IPS-20b (cell line): ENCODE results near the gene IL10RA.
"Not testable (repeated sequence)": the region's sequence is repeated elsewhere in the genome, so short reads cannot be mapped to it uniquely, and the experiment has no call there.

Experiments used
- H3K27ac ChIP-seq: one replicate; pipeline ENCODE4 v1.5.1; 2013; ENCODE audit warnings: low read length
- H3K27me3 ChIP-seq: 2 replicates; pipeline ENCODE4 v1.6.1; 2013; ENCODE audit warnings: mild to moderate bottlenecking, low read length, inconsistent platforms; ENCODE audit not compliant: insufficient read depth
- H3K36me3 ChIP-seq: 2 replicates; pipeline ENCODE4 v1.6.1; 2013; ENCODE audit warnings: low read depth, mild to moderate bottlenecking, inconsistent platforms, low read length, moderate library complexity; ENCODE audit not compliant: insufficient read depth
- H3K4me1 ChIP-seq: 2 replicates; pipeline ENCODE4 v1.6.1; 2013; ENCODE audit warnings: mild to moderate bottlenecking, control low read depth, inconsistent platforms, low read length, moderate library complexity; ENCODE audit not compliant: insufficient read depth
- H3K4me3 ChIP-seq: 2 replicates; pipeline ENCODE4 v1.5.1; 2013; ENCODE audit warnings: mild to moderate bottlenecking, low read length, inconsistent platforms
- H3K9ac ChIP-seq: 2 replicates; pipeline ENCODE4 v1.6.1; 2013; ENCODE audit warnings: low read depth, mild to moderate bottlenecking, inconsistent platforms, low read length, moderate library complexity
- H3K9me3 ChIP-seq: 2 replicates; pipeline ENCODE4 v1.6.1; 2013; ENCODE audit warnings: mild to moderate bottlenecking, low read depth, low read length, inconsistent platforms; ENCODE audit not compliant: insufficient read depth

The IL10RA gene

GRCh38 chr11:118005224-118006152 is 19.3 kb downstream of the IL10RA start:
- Histone ChIP-seq H3K36me3 (no peaks in the 10 kb centered on the region), H3K4me1 (peaks cover 9% of the 10 kb centered on the region), H3K9me3 (no peaks in the 10 kb centered on the region), H3K27ac (no peak overlapping the region), H3K4me3 (no peak overlapping the region), H3K9ac (no peak overlapping the region), H3K27me3 (peaks cover 4% of the 10 kb centered on the region; the same call in 1 of the 2 replicates)

GRCh38 chr11:118006153-118006534 is 19.9 kb downstream of the IL10RA start:
- Histone ChIP-seq H3K9ac (no peak overlapping the region), H3K27me3 (peaks cover 4% of the 10 kb centered on the region; the same call in 1 of the 2 replicates), H3K36me3 (no peaks in the 10 kb centered on the region), H3K9me3 (no peaks in the 10 kb centered on the region), H3K4me1 (peaks cover 9% of the 10 kb centered on the region), H3K4me3 (no peak overlapping the region), H3K27ac (no peak overlapping the region)

- H3K9ac ChIP-seq, result no peak overlapping the region
- H3K27ac ChIP-seq, result no peak overlapping the region
Measured at GRCh38 chr11:118007040-118007439, 20.8 kb downstream of the IL10RA start.

GRCh38 chr11:118007563-118008270 is 21.5 kb downstream of the IL10RA start:
- H3K9ac ChIP-seq, H3K27ac ChIP-seq, H3K9me3 ChIP-seq, H3K4me3 ChIP-seq, H3K36me3 ChIP-seq, H3K27me3 ChIP-seq, H3K4me1 ChIP-seq: not testable (repeated sequence)

More at GRCh38 chr11:118007040-118007439, 20.8 kb downstream of the IL10RA start:
- Histone ChIP-seq H3K27me3 (peaks cover 4% of the 10 kb centered on the region; the same call in 1 of the 2 replicates), H3K4me1 (peaks cover 9% of the 10 kb centered on the region), H3K4me3 (no peak overlapping the region), H3K36me3 (no peaks in the 10 kb centered on the region), H3K9me3 (no peaks in the 10 kb centered on the region)

- no peak overlapping the region for H3K4me3 ChIP-seq
- H3K9me3 ChIP-seq, result no peaks in the 10 kb centered on the region
- H3K27ac ChIP-seq, result no peak overlapping the region
- no peak overlapping the region for H3K9ac ChIP-seq
- H3K36me3 ChIP-seq, result no peaks in the 10 kb centered on the region
- no peaks in the 10 kb centered on the region for H3K4me1 ChIP-seq
- H3K27me3 ChIP-seq, result peaks cover 4% of the 10 kb centered on the region; the same call in 1 of the 2 replicates
Measured at GRCh38 chr11:118008271-118008911, 22.2 kb downstream of the IL10RA start.

GRCh38 chr11:118009864-118010737 is 23.9 kb downstream of the IL10RA start:
- Histone ChIP-seq H3K36me3 (no peaks in the 10 kb centered on the region), H3K4me3 (no peak overlapping the region), H3K4me1 (no peaks in the 10 kb centered on the region), H3K27ac (no peak overlapping the region), H3K27me3 (peaks cover 4% of the 10 kb centered on the region; the same call in 1 of the 2 replicates), H3K9ac (no peak overlapping the region), H3K9me3 (no peaks in the 10 kb centered on the region)

DNA sequence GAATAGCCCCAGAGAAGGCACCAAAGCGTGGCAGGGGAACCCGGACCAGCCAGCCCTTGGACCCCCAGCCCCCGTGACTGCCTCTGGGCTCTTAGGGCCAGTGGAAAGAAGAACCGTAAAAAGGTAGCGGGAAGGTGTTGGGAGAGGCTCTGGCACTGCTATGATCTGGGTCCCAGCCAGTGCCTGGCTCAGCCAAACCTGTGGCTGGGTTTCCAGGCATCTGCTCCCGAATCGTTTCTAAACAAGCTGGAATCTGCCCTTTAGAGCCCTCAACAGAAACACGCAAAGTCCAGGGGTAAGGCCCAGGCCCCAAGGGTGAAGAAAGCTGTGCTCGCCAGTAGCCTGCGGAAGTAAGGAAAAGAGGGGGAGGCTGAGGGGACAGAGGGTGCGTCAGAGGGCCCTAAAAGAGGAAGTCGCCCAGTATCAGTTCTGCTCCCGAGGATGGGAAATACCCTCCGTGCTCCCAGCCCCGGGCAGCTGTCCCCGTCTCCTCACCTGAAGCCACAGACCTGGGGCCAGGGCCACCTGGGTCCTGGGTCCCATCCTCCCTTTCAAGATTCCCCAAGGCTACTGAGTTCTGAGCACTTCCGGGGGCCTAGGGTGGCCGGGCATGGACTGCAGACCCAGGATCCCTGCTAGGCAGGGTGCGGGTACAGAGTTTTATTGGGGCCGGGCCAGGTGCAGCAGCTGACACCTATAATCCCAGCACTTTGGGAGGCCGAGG is 24.7 kb downstream of the IL10RA start:
- no peak overlapping the region for H3K27ac ChIP-seq
- no peaks in the 10 kb centered on the region for H3K4me1 ChIP-seq
- no peak overlapping the region for H3K4me3 ChIP-seq
- H3K36me3 ChIP-seq, result no peaks in the 10 kb centered on the region
- H3K9ac ChIP-seq, result no peak overlapping the region
- no peaks in the 10 kb centered on the region for H3K9me3 ChIP-seq
- no peaks in the 10 kb centered on the region; the same call in 1 of the 2 replicates for H3K27me3 ChIP-seq

- H3K27me3 ChIP-seq, result no peaks in the 10 kb centered on the region; the same call in 1 of the 2 replicates
- H3K4me3 ChIP-seq, result no peak overlapping the region
- no peaks in the 10 kb centered on the region for H3K4me1 ChIP-seq
- H3K36me3 ChIP-seq, result no peaks in the 10 kb centered on the region
- H3K27ac ChIP-seq, result no peak overlapping the region
- no peak overlapping the region; the same call in 1 of the 2 replicates for H3K9ac ChIP-seq
- H3K9me3 ChIP-seq, result no peaks in the 10 kb centered on the region
Measured at GRCh38 chr11:118012083-118012669, 26.0 kb downstream of the IL10RA start.

- Histone ChIP-seq H3K4me1 (no peaks in the 10 kb centered on the region), H3K4me3 (no peak overlapping the region), H3K27ac (no peak overlapping the region), H3K9ac (no peak overlapping the region), H3K27me3 (no peaks in the 10 kb centered on the region; the same call in 1 of the 2 replicates), H3K36me3 (no peaks in the 10 kb centered on the region), H3K9me3 (no peaks in the 10 kb centered on the region)
Measured at GRCh38 chr11:118014022-118014421, 27.8 kb downstream of the IL10RA start.

- no peak overlapping the region for H3K9ac ChIP-seq
- H3K27me3 ChIP-seq, result no peaks in the 10 kb centered on the region; the same call in 1 of the 2 replicates
- no peaks in the 10 kb centered on the region for H3K4me1 ChIP-seq
- no peak overlapping the region for H3K4me3 ChIP-seq
- no peak overlapping the region for H3K27ac ChIP-seq
- H3K36me3 ChIP-seq, result no peaks in the 10 kb centered on the region
- no peaks in the 10 kb centered on the region for H3K9me3 ChIP-seq
Measured at GRCh38 chr11:118015385-118015841, 29.2 kb downstream of the IL10RA start.
